Caco-2 (cell line): Measurements from ENCODE around the gene SIL1. TPM values are rescaled to one million over a fixed set of nuclear protein-coding genes. Genes with fewer than 3 reads are reported as not detected.

ENCODE experiments used
- BruUV-seq: library from RNA; stranded (reverse); fragments of 400-500 nt; replicated peaks from 2 replicates; lab custom pipeline; 2021; lab: Mats Ljungman, UMichigan
- CTCF ChIA-PET: fragments of 300-600 bp; sonication (Branson Sonifier 250); formaldehyde crosslinking; loops from one replicate; lab custom pipeline; 2022; ENCODE audit warnings: antibody characterized with exemption; lab: Charles Lee
- POLR2A ChIA-PET: fragments of 300-600 bp; sonication (Branson Sonifier 250); formaldehyde crosslinking; loops from one replicate; lab custom pipeline; 2022; ENCODE audit warnings: antibody characterized with exemption; lab: Charles Lee
- DNase-seq, 2 experiments: peaks; one replicate each; pipeline versions ENCODE4 v3.0.0 to v3.0.0-alpha.2; 2020 to 2022
- H3K27me3 ChIP-seq: replicated peaks from 2 replicates; pipeline ENCODE4 v1.6.0; 2011; ENCODE audit warnings: low read length; ENCODE audit not compliant: control insufficient read depth, insufficient read depth
- H3K36me3 ChIP-seq: 2 replicates; pipeline ENCODE4 v1.5.1; 2011; ENCODE audit warnings: low read length; ENCODE audit not compliant: control insufficient read depth, insufficient read depth
- H3K4me1 ChIP-seq: fragments of 250-450 bp; sonication (Bioruptor Pico); 2 replicates; pipeline ENCODE4 v1.5.1; 2020; ENCODE audit warnings: mild to moderate bottlenecking
- H3K4me3 ChIP-seq: 2 replicates; pipeline ENCODE4 v1.5.1; 2011; ENCODE audit warnings: low read depth, mild to moderate bottlenecking, control low read depth, low read length
- H3K9me3 ChIP-seq: fragments of 250-450 bp; sonication (Bioruptor Pico); 2 replicates; pipeline ENCODE4 v1.5.1; 2020; ENCODE audit warnings: mild to moderate bottlenecking, moderate library complexity
- H3K27ac Mint-ChIP-seq: one replicate; pipeline ENCODE4 v1.8.0; 2022; ENCODE audit warnings: mixed read lengths; ENCODE audit not compliant: unreplicated experiment
- H3K27me3 Mint-ChIP-seq: one replicate; pipeline ENCODE4 v1.8.0; 2022; ENCODE audit warnings: mixed read lengths; ENCODE audit not compliant: insufficient read depth, unreplicated experiment
- H3K36me3 Mint-ChIP-seq: one replicate; pipeline ENCODE4 v1.8.0; 2022; ENCODE audit warnings: mild to moderate bottlenecking, mixed read lengths; ENCODE audit not compliant: insufficient read depth, unreplicated experiment
- H3K4me1 Mint-ChIP-seq: one replicate; pipeline ENCODE4 v1.8.0; 2022; ENCODE audit warnings: low read depth, mixed read lengths; ENCODE audit not compliant: unreplicated experiment
- H3K4me3 Mint-ChIP-seq: one replicate; pipeline ENCODE4 v1.8.0; 2022; ENCODE audit warnings: mild to moderate bottlenecking, moderate library complexity, mixed read lengths; ENCODE audit not compliant: unreplicated experiment
- H3K9me3 Mint-ChIP-seq: one replicate; pipeline ENCODE4 v1.8.0; 2022; ENCODE audit warnings: mixed read lengths; ENCODE audit not compliant: unreplicated experiment
- intact Hi-C: fragments of 100-400 bp; cut with micrococcal nuclease; formaldehyde crosslinking; loops from one replicate; pipeline ENCODE4 v1.10.0; 2022; ENCODE audit not compliant: unreplicated experiment
- total RNA-seq: library from RNA; stranded (reverse); gene quantifications from 2 replicates; pipeline ENCODE4 v1.2.3, GENCODE V29; 2022
- TF ChIP-seq, protein P1 (sequence below), 2 experiments: fragments of 200-600 bp in 1 of 2; IDR thresholded peaks; 1 replicate in 1 of 2; 2 replicates in 1 of 2; pipeline versions ENCODE4 v1.5.1 to v1.8.0; 2011 to 2022; ENCODE audit warnings: antibody characterized with exemption in 1 of 2, control low read depth in 1 of 2, inconsistent platforms in 1 of 2, low read depth in 1 of 2, low read length in 1 of 2, mild to moderate bottlenecking in 1 of 2, moderate library complexity in 1 of 2; ENCODE audit not compliant: insufficient read depth in 1 of 2, severe bottlenecking in 1 of 2, unreplicated experiment in 1 of 2

The SIL1 gene
- total RNA-seq, 1 experiment from 2014 or later = 29.7 TPM

DNA sequence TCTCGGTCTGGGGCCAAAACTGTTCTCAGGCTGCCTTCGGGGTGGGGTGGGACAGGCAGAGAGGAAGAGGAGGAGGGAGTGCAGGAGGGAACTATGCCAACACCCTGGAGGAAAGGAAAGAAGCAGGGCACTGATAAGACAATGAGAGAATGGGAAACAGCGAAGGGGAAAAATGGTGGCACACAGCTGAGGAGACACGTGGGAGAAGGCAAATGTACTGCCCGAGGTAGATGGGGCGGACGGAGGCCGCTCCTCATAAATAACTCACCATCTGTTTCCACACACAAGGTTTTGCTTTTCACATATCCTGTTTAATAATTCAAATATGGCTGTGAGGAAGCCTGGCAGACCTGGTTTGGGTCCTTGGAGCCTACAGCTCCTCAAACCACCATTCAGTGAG, 174.9 kb downstream of the SIL1 start:
- Mint-ChIP-seq H3K9me3 (no peaks in the 10 kb centered on the region), H3K4me1 (no peaks in the 10 kb centered on the region), H3K36me3 (no peaks in the 10 kb centered on the region), H3K4me3 (no peak overlapping the region), H3K27ac (no peak overlapping the region), H3K27me3 (no peaks in the 10 kb centered on the region)
- ChIA-PET POLR2A (no interaction called here), CTCF (no interaction called here)
- DNase-seq = no peak
- H3K27me3 ChIP-seq = no peaks in the 10 kb centered on the region
- H3K4me1 ChIP-seq = no peaks in the 10 kb centered on the region
- H3K9me3 ChIP-seq = no peaks in the 10 kb centered on the region
- TF ChIP-seq, protein P1, sequence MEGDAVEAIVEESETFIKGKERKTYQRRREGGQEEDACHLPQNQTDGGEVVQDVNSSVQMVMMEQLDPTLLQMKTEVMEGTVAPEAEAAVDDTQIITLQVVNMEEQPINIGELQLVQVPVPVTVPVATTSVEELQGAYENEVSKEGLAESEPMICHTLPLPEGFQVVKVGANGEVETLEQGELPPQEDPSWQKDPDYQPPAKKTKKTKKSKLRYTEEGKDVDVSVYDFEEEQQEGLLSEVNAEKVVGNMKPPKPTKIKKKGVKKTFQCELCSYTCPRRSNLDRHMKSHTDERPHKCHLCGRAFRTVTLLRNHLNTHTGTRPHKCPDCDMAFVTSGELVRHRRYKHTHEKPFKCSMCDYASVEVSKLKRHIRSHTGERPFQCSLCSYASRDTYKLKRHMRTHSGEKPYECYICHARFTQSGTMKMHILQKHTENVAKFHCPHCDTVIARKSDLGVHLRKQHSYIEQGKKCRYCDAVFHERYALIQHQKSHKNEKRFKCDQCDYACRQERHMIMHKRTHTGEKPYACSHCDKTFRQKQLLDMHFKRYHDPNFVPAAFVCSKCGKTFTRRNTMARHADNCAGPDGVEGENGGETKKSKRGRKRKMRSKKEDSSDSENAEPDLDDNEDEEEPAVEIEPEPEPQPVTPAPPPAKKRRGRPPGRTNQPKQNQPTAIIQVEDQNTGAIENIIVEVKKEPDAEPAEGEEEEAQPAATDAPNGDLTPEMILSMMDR (IDR thresholded peaks at IDR 0.05; ENCODE audit: insufficient read depth in 1 of 2, low read depth in 1 of 2, low read length in 1 of 2, severe bottlenecking in 1 of 2, unreplicated experiment in 1 of 2) = no peak
- intact Hi-C loops = no loop called here
- BruUV-seq = no TSS peak
- H3K4me3 ChIP-seq = no peak overlapping the region
- H3K36me3 ChIP-seq = no peaks in the 10 kb centered on the region

DNA sequence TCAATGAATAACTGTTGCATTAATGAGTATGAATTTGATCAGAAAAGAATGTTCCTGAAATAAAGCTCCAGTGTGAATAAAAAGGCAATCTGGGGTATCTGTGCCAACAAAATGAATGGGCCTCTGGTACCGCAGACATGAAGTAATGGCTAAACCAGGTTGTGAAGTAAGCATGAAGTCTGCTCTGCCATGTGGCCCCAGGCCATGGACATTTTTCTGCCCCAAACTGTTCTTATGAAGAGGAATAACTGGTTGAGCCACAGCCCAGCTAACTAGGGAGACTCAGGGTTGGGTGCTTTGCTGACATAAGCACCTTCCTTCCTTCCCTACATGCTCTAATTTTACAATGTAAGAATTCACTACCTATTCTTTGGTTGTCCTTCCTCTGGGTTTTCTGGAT, 175.6 kb downstream of the SIL1 start:
- intact Hi-C loops = no loop called here
- H3K27me3 ChIP-seq = no peaks in the 10 kb centered on the region
- H3K36me3 ChIP-seq = no peaks in the 10 kb centered on the region
- TF ChIP-seq, protein P1 (IDR thresholded peaks at IDR 0.05; ENCODE audit: insufficient read depth in 1 of 2, low read depth in 1 of 2, low read length in 1 of 2, severe bottlenecking in 1 of 2, unreplicated experiment in 1 of 2) = no peak
- H3K4me1 ChIP-seq = no peaks in the 10 kb centered on the region
- Mint-ChIP-seq H3K27ac (no peak overlapping the region), H3K4me3 (no peak overlapping the region), H3K9me3 (no peaks in the 10 kb centered on the region), H3K36me3 (no peaks in the 10 kb centered on the region), H3K4me1 (no peaks in the 10 kb centered on the region), H3K27me3 (no peaks in the 10 kb centered on the region)
- CTCF ChIA-PET = interaction anchor here (0.6 kb wide), 1 partner anchor 617 kb away, joined by 3 read pairs; no protein-coding TSS in a partner anchor
- no peak for DNase-seq
- H3K4me3 ChIP-seq = no peak overlapping the region
- H3K9me3 ChIP-seq = no peaks in the 10 kb centered on the region
- POLR2A ChIA-PET = no interaction called here
- no TSS peak for BruUV-seq

DNA sequence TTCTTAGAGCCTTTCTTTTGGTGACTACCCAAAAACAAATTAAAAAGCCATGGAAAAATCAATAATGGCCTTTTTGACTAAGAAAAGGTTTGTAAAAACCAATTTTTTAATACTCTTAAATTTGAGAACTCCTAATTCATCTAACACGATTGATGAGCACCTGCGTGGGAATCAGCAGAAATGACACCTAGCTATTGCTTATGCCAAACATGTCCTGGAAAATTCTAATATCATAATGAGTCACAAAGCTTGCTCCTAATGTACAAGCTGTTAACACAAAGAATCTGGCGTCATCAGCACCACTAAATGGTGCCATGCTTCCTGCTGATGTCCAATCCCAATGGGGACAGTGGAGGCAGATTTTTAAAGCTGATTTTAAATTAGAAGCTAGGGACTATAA, 176.8 kb downstream of the SIL1 start:
- H3K36me3 Mint-ChIP-seq = no peaks in the 10 kb centered on the region
- no peak for DNase-seq
- Histone ChIP-seq H3K4me3 (no peak overlapping the region), H3K9me3 (no peaks in the 10 kb centered on the region), H3K36me3 (no peaks in the 10 kb centered on the region), H3K27me3 (no peaks in the 10 kb centered on the region), H3K4me1 (no peaks in the 10 kb centered on the region)
- peaks cover under 1% of the 10 kb centered on the region for H3K9me3 Mint-ChIP-seq
- no peak overlapping the region for H3K4me3 Mint-ChIP-seq
- H3K4me1 Mint-ChIP-seq = no peaks in the 10 kb centered on the region
- TF ChIP-seq, protein P1 (IDR thresholded peaks at IDR 0.05; ENCODE audit: insufficient read depth in 1 of 2, low read depth in 1 of 2, low read length in 1 of 2, severe bottlenecking in 1 of 2, unreplicated experiment in 1 of 2) = no peak
- POLR2A ChIA-PET = no interaction called here
- H3K27ac Mint-ChIP-seq = no peak overlapping the region
- intact Hi-C loops = no loop called here
- CTCF ChIA-PET = interaction anchor here (0.6 kb wide), 1 partner anchor 1002 kb away, joined by 3 read pairs; no protein-coding TSS in a partner anchor
- H3K27me3 Mint-ChIP-seq = no peaks in the 10 kb centered on the region
- BruUV-seq = no TSS peak
